Adipocyte (in vitro differentiated cells): Measurements from ENCODE around the gene IKZF2.
A peak's percentile ranks its signal among the peaks of the same experiment; 100 is the strongest.

ENCODE experiments used
- DNase-seq: peaks from one replicate; pipeline ENCODE4 v3.0.0-alpha.2; 2015; ENCODE audit warnings: low read depth
- H3K27me3 ChIP-seq: replicated peaks from 2 replicates; pipeline ENCODE4 v1.7.0; 2013; ENCODE audit warnings: mild to moderate bottlenecking, low read length, moderate library complexity; ENCODE audit not compliant: control insufficient read depth, insufficient read depth
- H3K36me3 ChIP-seq: 2 replicates; pipeline ENCODE4 v1.7.0; 2013; ENCODE audit warnings: low read length, mild to moderate bottlenecking, moderate library complexity; ENCODE audit not compliant: control insufficient read depth, insufficient read depth, severe bottlenecking
- H3K4me1 ChIP-seq: 2 replicates; pipeline ENCODE4 v1.7.0; 2013; ENCODE audit warnings: mild to moderate bottlenecking, low read length, moderate library complexity; ENCODE audit not compliant: control insufficient read depth, insufficient read depth
- H3K4me3 ChIP-seq: 2 replicates; pipeline ENCODE4 v1.7.0; 2013; ENCODE audit warnings: mild to moderate bottlenecking, low read length, moderate library complexity
- H3K9ac ChIP-seq: 2 replicates; pipeline ENCODE4 v1.7.0; 2013; ENCODE audit warnings: mild to moderate bottlenecking, low read length, moderate library complexity
- H3K9me3 ChIP-seq: 2 replicates; pipeline ENCODE4 v1.7.0; 2013; ENCODE audit warnings: mild to moderate bottlenecking, low read length, moderate library complexity; ENCODE audit not compliant: control insufficient read depth

The IKZF2 gene

DNA sequence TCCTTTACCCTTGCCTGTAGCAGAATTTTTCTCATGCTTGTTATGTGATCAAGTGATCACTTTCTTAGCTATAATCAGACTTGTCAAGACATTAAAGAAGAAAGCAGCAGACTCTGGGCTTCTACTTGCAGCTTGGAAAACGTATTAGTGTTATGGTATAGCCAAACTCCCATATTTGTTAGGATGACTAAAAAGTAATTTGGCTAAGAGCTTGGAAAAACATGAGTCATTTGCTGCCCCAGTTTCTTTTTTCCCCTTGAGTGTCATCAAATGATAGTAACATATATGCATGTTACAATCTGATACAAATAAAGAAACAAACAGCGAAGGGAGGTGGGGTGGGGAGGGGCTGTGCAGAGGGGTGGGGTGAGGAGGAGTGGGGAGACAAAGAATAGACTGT, 155.5 kb downstream of the IKZF2 start:
- peak; percentile 42 for DNase-seq
- no peak overlapping the region for H3K9ac ChIP-seq
- no peaks in the 10 kb centered on the region for H3K9me3 ChIP-seq
- no peaks in the 10 kb centered on the region for H3K27me3 ChIP-seq
- H3K36me3 ChIP-seq = no peaks in the 10 kb centered on the region
- no peak overlapping the region for H3K4me3 ChIP-seq
- H3K4me1 ChIP-seq = peaks cover 21% of the 10 kb centered on the region

GRCh38 chr2:212994976-212995375, 156.4 kb downstream of the IKZF2 start:
- no peak for DNase-seq
- H3K27me3 ChIP-seq = no peaks in the 10 kb centered on the region
- no peak overlapping the region for H3K4me3 ChIP-seq
- H3K36me3 ChIP-seq = no peaks in the 10 kb centered on the region
- H3K9me3 ChIP-seq = no peaks in the 10 kb centered on the region
- H3K4me1 ChIP-seq = peaks cover 19% of the 10 kb centered on the region
- no peak overlapping the region for H3K9ac ChIP-seq

DNA sequence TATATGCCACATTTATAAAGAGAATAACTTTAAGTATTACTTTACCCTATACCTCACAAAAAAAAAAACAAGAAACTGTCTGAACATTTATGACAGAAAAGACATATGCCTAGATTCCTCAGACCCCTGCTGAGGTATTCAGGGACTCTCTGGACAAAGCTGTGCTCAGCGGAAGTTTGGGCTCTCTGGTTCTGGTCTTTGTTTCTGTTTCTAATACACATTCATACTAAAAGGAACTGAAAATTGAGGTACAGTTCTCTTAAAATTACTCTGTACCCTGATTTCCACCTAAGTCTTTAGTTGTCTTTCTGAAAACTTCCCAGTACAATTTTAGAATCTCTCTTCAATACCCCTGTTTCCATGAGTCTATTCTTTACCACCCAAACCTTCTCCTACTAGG, 160.3 kb downstream of the IKZF2 start:
- no peak for DNase-seq
- peaks cover 8% of the 10 kb centered on the region for H3K4me1 ChIP-seq
- H3K9ac ChIP-seq = no peak overlapping the region
- H3K27me3 ChIP-seq = no peaks in the 10 kb centered on the region
- H3K36me3 ChIP-seq = peaks cover 8% of the 10 kb centered on the region
- H3K9me3 ChIP-seq = no peaks in the 10 kb centered on the region
- no peak overlapping the region for H3K4me3 ChIP-seq

- peak; percentile 20 for DNase-seq
- no peak overlapping the region for H3K4me3 ChIP-seq
- no peak overlapping the region for H3K9ac ChIP-seq
- H3K4me1 ChIP-seq = peaks cover 5% of the 10 kb centered on the region
- no peaks in the 10 kb centered on the region for H3K27me3 ChIP-seq
- H3K9me3 ChIP-seq = no peaks in the 10 kb centered on the region
- H3K36me3 ChIP-seq = peaks cover 8% of the 10 kb centered on the region
Observed at GRCh38 chr2:212990697-212991096, 160.7 kb downstream of the IKZF2 start.

DNA sequence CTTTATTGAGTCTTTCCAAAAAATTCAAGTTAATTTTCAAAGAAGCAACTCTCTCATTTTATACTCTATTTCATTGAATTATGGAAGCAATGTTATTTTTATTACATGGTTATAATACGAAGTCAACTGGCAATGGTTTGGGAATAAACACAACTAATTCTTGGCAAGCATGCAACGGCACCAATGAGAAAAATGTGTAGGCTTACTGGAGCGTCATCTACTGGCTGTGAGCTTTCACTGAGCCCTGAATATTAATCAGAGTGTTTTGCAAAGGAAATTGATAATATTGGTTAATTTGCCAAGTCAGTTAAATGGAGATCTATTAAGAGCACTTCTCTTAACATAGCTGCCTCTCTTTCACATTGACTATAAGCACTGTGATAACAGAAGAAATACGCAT, 163.9 kb downstream of the IKZF2 start:
- no peaks in the 10 kb centered on the region for H3K9me3 ChIP-seq
- no peak for DNase-seq
- H3K36me3 ChIP-seq = peaks cover 8% of the 10 kb centered on the region
- H3K4me3 ChIP-seq = no peak overlapping the region
- peaks cover 18% of the 10 kb centered on the region for H3K4me1 ChIP-seq
- H3K9ac ChIP-seq = no peak overlapping the region
- no peaks in the 10 kb centered on the region for H3K27me3 ChIP-seq

- Histone ChIP-seq H3K4me3 (no peak overlapping the region), H3K27me3 (no peaks in the 10 kb centered on the region), H3K36me3 (peaks cover 8% of the 10 kb centered on the region), H3K9ac (no peak overlapping the region), H3K4me1 (peaks cover 18% of the 10 kb centered on the region), H3K9me3 (no peaks in the 10 kb centered on the region)
- DNase-seq = no peak
Observed at GRCh38 chr2:212984129-212984528, 167.3 kb downstream of the IKZF2 start.

DNA sequence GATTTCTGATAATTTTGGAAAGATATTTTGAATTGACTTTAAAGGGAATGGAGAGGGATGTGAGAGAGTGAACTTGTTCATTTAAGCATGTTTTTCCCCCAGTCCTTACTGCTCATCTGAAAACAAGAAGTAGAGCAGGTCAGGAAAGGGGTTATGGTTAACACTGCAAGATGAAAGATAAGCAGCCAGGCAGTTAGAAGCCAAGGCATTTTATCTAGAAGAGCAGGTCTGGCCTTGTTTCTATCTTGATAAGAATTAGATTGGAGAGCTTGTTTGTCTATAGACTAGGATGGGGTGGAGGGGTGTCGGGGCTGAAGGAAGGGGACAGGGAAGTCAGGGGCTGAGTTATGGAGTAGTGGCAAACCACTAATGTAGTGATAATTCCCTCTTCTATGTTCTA, 171.6 kb downstream of the IKZF2 start:
- Histone ChIP-seq H3K4me3 (no peak overlapping the region), H3K4me1 (peaks cover 25% of the 10 kb centered on the region), H3K9ac (no peak overlapping the region), H3K9me3 (no peaks in the 10 kb centered on the region), H3K36me3 (no peaks in the 10 kb centered on the region), H3K27me3 (no peaks in the 10 kb centered on the region)
- no peak for DNase-seq

- Histone ChIP-seq H3K9me3 (no peaks in the 10 kb centered on the region), H3K9ac (no peak overlapping the region), H3K4me3 (no peak overlapping the region), H3K4me1 (peaks cover 25% of the 10 kb centered on the region), H3K36me3 (no peaks in the 10 kb centered on the region), H3K27me3 (no peaks in the 10 kb centered on the region)
- no peak for DNase-seq
Observed at GRCh38 chr2:212979046-212979612, 172.3 kb downstream of the IKZF2 start.

- Histone ChIP-seq H3K27me3 (no peaks in the 10 kb centered on the region), H3K4me3 (no peak overlapping the region), H3K9ac (no peak overlapping the region), H3K9me3 (no peaks in the 10 kb centered on the region), H3K36me3 (no peaks in the 10 kb centered on the region), H3K4me1 (peaks cover 22% of the 10 kb centered on the region)
- DNase-seq = no peak
Observed at GRCh38 chr2:212977152-212977551, 174.3 kb downstream of the IKZF2 start.

- peak; percentile 21 for DNase-seq
- H3K9ac ChIP-seq = no peak overlapping the region
- no peaks in the 10 kb centered on the region for H3K36me3 ChIP-seq
- peaks cover 26% of the 10 kb centered on the region for H3K4me1 ChIP-seq
- no peaks in the 10 kb centered on the region for H3K9me3 ChIP-seq
- H3K27me3 ChIP-seq = no peaks in the 10 kb centered on the region
- H3K4me3 ChIP-seq = no peak overlapping the region
Observed at GRCh38 chr2:212975333-212975732, 176.1 kb downstream of the IKZF2 start.

GRCh38 chr2:212974692-212975091, 176.7 kb downstream of the IKZF2 start:
- H3K4me1 ChIP-seq = peaks cover 32% of the 10 kb centered on the region
- peak overlapping the region; percentile 40 for H3K4me3 ChIP-seq
- H3K9me3 ChIP-seq = no peaks in the 10 kb centered on the region
- no peaks in the 10 kb centered on the region for H3K36me3 ChIP-seq
- peak overlapping the region; percentile 5 for H3K9ac ChIP-seq
- H3K27me3 ChIP-seq = no peaks in the 10 kb centered on the region
- DNase-seq = peak; percentile 79

DNA sequence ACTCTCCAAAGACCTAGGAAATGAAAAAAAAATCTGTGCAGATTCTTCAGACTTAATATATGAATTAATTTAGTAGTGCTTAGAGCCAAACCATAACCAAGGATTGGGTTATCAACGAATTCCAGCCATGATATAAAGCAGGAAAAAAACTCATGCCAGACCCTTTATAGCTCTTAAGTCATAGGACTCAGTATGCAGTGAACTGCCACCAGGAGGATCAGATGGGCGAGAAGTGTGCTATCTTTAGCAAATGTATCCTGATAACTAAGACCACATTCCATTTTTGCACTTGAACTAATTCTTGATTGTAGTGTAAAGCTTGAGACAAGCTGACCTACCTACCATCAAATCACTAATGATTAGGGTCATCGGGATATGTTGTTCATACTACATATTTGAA, 178.1 kb downstream of the IKZF2 start:
- H3K27me3 ChIP-seq = no peaks in the 10 kb centered on the region
- no peaks in the 10 kb centered on the region for H3K36me3 ChIP-seq
- no peak overlapping the region for H3K4me3 ChIP-seq
- H3K9ac ChIP-seq = no peak overlapping the region
- no peak for DNase-seq
- H3K4me1 ChIP-seq = peaks cover 43% of the 10 kb centered on the region
- no peaks in the 10 kb centered on the region for H3K9me3 ChIP-seq
